ENCODE data around the gene STUB1.

- TF ChIP-seq POLR2A (IDR thresholded peaks at IDR 0.05; ENCODE audit: extremely low read depth, insufficient read length) (no peak), MYC (IDR thresholded peaks at IDR 0.05; ENCODE audit: low read depth, low read length) (no peak)
- TF ChIP-seq, protein P1, sequence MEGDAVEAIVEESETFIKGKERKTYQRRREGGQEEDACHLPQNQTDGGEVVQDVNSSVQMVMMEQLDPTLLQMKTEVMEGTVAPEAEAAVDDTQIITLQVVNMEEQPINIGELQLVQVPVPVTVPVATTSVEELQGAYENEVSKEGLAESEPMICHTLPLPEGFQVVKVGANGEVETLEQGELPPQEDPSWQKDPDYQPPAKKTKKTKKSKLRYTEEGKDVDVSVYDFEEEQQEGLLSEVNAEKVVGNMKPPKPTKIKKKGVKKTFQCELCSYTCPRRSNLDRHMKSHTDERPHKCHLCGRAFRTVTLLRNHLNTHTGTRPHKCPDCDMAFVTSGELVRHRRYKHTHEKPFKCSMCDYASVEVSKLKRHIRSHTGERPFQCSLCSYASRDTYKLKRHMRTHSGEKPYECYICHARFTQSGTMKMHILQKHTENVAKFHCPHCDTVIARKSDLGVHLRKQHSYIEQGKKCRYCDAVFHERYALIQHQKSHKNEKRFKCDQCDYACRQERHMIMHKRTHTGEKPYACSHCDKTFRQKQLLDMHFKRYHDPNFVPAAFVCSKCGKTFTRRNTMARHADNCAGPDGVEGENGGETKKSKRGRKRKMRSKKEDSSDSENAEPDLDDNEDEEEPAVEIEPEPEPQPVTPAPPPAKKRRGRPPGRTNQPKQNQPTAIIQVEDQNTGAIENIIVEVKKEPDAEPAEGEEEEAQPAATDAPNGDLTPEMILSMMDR (IDR thresholded peaks at IDR 0.05; ENCODE audit: low read depth, low read length): no peak
- TF ChIP-seq, protein P2, sequence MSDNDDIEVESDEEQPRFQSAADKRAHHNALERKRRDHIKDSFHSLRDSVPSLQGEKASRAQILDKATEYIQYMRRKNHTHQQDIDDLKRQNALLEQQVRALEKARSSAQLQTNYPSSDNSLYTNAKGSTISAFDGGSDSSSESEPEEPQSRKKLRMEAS (IDR thresholded peaks at IDR 0.05; ENCODE audit: low read depth, low read length): no peak
Measured at GRCh38 chr16:694863-695354, 14.7 kb downstream of the STUB1 start.

Data from NB4 (cell line).